Ramos (cell line): ENCODE results near the gene DGCR6L.
"Not testable (repeated sequence)": the region's sequence is repeated elsewhere in the genome, so short reads cannot be mapped to it uniquely, and the experiment has no call there.

ENCODE experiments used
- in situ Hi-C: fragments of 300-500 bp; cut with MboI; formaldehyde crosslinking; loops from one replicate; pipeline ENCODE4 v1.14.3; 2022; ENCODE audit warnings: low sequenced_read_pairs; ENCODE audit not compliant: unreplicated experiment

The DGCR6L gene

DNA sequence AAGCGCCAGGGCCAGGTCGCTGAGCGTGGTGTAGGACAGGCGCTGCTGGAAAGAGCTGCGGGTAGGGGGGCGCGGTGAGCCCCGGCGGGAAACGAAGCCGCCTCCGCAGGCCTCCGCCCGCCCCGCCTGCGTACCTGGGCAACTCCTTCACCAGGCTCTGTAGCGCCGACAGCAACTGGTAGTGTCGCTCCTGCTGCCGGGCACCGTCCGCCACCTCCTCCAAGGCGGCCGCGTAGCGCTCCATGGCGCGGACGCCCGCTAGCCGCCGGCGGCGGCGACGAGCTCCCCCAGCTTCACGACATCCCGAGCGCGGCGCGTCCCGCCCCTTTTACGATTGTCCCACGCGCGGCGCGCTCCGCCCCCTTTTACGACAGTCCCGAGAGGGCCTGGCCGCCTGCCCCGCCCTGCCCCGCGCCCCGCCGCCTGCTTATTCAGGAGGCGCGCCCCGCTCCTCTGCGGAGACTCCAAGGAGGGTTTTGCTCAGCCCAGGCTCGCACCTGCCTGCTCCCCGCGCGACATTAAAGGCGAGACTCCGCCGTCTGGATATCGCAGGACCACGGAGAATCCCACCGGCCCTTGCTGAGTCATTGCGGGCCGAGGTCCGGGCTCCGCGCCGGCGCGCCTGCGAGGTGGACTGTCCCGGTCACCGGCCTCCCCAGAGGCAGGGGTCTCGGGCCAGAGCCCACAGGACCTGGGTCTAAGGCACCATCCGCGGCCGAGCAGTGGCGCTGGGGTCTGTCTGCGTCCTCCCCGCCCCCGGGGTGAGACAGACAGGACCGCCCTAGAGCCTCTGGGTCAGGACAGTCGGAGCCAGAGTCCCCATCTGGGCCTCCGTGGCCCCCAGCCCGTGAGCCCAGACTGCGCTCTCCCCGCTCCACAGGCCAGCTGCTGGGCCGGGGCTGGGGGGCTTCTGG lies at the start of gene DGCR6L:
DGCR6L (minus strand) TSS at position 316 of the 914 bp plus-strand sequence; CDS start at position 244, 72 bp downstream.
- in situ Hi-C loops: no loop called here

DNA sequence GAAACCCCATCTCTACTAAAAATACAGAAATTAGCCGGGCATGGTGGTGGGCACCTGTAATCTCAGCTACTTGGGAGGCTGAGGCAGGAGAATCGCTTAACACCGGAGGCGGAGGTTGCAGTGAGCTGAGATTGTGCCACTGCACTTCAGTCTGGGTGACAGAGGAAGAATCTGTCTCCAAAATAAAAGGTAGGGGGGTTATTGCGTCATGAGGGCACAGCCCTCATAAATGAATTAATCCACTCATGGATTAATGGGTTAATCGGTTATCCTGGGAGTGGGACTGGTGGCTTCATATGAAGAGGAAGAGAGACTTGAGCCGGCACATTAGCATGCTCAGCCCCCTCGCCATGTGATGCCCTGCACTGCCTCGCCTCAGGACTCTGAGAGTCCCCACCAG lies 49.0 kb upstream of the DGCR6L start:
- in situ Hi-C loops: not testable (repeated sequence)

DNA sequence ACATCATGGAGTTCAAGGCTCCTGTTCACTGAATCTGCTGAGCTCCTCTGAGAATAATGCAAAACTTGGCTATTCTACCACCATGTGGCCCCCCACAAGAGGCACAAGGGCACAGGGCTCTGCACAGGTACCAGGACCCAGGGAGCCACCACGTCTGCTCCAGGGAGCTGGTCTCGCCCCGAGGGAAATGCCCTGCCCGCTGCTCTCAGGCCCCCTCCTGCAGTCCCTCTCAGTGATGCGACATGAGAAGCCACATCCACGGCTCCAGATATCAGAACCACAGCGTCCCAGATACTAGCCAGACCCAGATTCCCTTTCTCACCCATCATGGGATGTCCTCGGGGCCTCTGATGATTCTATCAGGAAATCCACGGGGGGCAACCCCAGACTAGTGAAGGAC lies 47.0 kb upstream of the DGCR6L start:
- in situ Hi-C loops: not testable (repeated sequence)

DNA sequence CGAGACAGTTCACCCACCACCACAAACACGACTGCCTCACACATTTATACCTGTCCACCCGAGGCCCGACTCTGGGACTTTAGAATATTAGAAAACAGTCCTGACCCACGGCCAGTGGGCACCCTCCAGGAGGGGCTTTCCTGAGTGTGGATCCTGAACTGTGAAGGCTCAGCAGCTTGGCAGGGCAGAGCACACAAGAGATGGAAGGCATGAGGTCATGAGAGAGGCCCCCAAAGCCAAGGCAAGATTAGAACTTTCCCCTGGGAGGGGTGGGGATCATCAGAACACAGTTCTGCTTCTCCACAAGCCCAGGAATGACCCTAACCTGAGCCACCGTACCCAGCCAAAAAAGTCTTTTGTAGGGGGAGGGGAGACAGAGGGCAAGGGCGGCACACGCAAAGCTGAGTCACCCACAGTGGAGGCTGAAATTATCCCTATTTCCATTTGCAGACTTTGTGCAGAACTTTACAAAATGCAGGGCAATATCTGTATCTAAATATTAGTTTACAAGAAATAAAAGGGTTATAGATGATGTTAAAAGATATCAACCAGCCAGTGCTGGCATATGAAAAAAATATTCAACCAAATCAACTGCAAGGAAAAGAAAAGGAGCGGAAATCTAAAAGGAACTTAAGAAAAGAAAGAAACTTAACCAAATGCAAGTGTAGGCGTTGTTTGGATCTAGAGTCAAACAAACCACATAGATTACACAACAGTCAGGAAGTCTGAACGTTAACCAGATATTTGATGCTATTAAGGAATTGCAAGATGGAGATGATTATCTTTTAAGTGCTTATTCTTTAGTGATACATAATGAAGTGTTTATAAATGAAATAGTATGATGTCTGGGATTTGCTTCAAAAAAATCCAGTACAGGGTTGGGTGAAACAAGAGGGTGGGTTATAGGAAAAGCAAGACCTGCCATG lies 44.7 kb upstream of the DGCR6L start:
- in situ Hi-C loops: not testable (repeated sequence)

DNA sequence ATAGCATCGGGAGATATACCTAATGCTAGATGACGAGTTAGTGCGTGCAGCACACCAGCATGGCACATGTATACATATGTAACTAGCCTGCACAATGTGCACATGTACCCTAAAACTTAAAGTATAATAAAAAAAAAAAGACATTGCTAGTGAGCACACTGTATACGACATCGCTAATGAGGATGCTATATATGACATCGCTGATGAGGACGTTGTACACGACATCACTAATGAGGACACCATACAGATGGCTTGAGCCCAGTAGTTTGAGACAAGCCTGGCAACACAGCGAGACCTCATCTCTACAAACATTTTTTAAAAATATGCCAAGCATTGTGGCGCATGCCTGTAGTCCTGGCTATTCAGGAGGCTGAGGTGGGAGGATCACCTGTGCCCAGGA lies 42.5 kb upstream of the DGCR6L start:
- in situ Hi-C loops: not testable (repeated sequence)

DNA sequence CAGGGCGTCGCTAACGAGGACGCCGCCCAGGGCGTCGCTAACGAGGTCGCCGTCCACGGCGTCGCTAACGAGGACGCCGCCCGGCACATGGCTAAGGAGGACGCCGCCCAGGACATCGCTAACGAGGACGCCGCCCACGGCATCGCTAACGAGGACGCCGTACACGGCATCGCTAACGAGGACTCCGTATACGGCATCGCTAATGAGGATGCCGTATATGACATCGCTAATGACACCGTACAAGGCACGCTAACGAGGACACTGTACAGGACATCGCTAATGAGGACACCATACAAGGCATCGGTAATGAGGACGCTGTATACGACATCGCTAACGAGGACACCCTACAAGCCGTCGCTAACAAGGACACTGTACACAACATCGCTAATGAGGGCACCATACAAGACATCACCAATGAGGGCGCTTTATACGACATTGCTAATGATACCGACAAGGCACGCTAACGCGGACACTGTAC lies 41.9 kb upstream of the DGCR6L start:
- in situ Hi-C loops: not testable (repeated sequence)

DNA sequence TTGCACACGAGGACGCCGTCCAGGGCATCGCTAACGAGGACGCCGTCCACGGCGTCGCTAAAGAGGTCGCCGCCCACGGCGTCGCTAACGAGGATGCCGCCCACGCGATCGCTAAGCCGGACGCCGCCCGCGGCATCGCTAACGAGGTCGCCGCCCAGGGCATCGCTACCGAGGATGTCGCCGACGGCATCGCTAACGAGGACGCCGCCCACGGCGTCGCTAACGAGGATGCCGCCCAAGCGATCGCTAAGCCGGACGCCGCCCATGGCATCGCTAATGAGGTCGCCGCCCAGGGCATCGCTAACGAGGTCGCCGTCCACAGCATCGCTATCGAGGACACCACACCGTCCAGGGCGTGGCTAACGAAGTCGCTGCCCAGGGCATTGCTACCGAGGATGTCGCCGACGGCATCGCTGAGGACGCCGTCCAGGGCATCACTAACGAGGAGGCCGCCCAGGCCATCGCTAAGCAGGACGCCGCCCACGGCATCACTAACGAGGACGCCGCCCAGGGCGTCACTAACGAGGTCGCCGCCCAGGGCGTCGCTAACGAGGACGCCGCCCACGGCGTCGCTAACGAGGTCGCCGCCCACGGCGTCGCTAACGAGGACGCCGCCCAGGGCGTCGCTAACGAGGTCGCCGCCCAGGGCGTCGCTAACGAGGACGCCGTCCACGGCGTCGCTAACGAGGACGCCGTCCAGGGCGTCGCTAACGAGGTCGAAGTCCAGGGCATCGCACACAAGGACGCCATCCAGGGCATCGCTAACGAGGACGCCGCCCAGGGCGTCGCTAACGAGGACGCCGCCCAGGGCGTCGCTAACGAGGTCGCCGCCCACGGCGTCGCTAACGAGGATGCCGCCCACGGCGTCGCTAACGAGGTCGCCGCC lies 41.2 kb upstream of the DGCR6L start:
- in situ Hi-C loops: not testable (repeated sequence)

DNA sequence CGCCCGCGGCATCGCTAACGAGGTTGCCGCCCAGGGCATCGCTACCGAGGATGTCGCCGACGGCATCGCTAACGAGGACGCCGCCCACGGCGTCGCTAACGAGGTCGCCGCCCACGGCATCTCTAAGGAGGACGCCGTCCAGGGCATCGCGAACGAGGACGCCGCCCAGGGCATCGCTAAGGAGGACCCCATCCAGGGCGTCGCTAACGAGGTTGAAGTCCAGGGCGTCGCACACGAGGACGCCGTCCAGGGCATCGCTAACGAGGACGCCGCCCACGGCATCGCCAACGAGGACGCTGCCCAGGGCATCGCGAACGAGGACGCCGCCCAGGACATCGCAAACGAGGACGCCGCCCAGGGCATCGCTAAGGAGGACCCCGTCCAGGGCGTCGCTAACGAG lies 40.4 kb upstream of the DGCR6L start:
- in situ Hi-C loops: not testable (repeated sequence)

DNA sequence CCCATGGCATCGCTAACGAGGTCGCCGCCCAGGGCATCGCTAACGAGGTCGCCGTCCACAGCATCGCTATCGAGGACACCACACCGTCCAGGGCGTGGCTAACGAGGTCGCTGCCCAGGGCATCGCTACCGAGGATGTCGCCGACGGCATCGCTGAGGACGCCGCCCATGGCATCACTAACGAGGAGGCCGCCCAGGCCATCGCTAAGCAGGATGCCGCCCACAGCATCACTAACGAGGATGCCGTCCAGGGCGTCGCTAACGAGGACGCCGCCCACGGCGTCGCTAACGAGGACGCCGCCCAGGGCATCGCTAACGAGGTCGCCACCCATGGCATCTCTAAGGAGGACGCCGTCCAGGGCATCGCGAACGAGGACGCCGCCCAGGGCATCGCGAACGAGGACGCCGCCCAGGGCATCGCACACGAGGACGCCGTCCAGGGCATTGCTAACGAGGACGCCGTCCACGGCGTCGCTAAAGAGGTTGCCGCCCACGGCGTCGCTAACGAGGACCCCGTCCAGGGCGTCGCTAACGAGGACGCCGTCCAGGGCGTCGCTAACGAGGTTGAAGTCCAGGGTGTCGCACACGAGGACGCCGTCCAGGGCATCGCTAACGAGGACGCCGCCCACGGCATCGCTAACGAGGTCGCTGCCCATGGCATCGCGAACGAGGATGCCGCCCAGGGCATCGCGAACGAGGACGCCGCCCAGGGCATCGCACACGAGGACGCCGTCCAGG lies 38.8 kb upstream of the DGCR6L start:
- in situ Hi-C loops: not testable (repeated sequence)

DNA sequence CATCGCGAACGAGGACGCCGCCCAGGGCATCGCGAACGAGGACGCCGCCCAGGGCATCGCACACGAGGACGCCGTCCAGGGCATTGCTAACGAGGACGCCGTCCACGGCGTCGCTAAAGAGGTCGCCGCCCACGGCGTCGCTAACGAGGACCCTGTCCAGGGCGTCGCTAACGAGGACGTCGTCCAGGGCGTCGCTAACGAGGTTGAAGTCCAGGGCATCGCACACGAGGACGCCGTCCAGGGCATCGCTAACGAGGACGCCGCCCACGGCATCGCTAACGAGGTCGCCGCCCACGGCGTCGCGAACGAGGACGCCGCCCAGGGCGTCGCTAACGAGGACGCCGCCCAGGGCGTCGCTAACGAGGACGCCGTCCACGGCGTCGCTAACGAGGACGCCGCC lies 38.1 kb upstream of the DGCR6L start:
- in situ Hi-C loops: not testable (repeated sequence)

DNA sequence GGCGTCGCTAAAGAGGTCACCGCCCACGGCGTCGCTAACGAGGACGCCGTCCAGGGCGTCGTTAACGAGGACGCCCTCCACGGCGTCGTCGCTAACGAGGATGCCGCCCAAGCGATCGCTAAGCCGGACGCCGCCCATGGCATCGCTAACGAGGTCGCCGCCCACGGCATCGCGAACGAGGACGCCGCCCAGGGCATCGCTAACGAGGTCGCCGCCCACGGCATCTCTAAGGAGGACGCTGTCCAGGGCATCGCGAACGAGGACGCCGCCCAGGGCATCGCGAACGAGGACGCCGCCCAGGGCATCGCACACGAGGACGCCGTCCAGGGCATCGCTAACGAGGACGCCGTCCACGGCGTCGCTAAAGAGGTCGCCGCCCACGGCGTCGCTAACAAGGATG lies 37.0 kb upstream of the DGCR6L start:
- in situ Hi-C loops: not testable (repeated sequence)

DNA sequence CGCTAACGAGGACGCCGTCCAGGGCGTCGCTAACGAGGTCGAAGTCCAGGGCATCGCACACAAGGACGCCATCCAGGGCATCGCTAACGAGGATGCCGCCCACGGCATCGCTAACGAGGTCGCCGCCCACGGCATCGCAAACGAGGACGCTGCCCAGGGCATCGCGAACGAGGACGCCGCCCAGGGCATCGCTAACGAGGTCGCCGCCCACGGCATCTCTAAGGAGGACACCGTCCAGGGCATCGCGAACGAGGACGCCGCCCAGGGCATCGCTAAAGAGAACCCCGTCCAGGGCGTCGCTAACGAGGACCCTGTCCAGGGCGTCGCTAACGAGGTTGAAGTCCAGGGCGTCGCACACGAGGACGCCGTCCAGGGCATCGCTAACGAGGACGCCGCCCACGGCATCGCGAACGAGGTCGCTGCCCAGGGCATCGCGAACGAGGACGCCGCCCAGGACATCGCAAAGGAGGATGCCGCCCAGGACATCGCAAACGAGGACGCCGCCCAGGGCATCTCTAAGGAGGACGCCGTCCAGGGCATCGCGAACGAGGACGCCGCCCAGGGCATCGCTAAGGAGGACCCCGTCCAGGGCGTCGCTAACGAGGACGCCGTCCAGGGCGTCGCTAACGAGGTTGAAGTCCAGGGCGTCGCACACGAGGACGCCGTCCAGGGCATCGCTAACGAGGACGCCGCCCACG lies 36.2 kb upstream of the DGCR6L start:
- in situ Hi-C loops: not testable (repeated sequence)

DNA sequence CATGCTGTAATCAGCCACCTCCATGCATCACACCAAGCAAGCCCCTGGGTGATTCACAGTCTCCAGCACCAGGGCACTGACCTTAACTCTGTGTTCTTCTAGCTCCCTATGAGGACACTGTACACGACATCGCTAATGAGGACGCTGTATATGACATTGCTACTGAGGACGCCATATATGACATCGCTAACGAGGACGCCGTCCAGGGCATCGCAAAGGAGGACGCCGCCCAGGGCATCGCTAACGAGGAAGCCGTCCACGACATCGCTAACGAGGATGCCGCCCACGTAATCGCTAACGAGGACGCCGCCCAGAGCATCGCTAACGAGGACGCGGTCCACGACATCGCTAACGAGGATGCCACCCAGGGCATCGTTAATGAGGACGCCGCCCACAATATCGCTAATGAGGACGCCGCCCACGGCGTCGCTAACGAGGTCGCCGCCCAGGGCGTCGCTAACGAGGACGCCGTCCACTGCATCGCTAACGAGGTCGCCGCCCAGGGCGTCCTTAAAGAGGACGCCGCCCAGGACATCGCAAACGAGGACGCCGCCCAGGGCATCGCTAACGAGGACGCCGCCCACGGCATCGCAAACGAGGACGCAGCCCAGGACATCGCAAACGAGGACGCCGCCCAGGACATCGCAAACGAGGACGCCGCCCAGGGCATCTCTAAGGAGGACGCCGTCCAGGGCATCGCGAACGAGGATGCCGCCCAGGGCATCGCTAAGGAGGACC lies 34.5 kb upstream of the DGCR6L start:
- in situ Hi-C loops: no loop called here

DNA sequence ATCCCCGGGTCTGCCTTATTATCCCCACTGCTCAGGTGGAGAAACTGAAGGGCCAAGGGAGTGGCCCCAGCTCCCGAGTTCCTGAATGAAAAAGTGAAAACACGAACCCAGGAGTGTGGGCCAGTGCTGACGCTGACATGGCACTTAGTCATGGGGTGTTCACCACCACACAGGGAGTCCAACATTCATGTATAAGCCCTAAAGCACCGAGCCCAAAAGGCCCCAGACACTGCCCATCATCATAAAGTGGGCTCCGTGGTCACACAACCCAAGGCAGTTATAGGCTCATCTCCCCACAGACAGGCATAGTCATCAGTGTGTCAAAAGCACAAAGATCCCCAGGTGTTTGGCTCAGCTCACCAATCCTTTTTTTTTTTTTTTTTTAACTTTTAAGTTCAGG lies 32.7 kb upstream of the DGCR6L start:
- in situ Hi-C loops: not testable (repeated sequence)

DNA sequence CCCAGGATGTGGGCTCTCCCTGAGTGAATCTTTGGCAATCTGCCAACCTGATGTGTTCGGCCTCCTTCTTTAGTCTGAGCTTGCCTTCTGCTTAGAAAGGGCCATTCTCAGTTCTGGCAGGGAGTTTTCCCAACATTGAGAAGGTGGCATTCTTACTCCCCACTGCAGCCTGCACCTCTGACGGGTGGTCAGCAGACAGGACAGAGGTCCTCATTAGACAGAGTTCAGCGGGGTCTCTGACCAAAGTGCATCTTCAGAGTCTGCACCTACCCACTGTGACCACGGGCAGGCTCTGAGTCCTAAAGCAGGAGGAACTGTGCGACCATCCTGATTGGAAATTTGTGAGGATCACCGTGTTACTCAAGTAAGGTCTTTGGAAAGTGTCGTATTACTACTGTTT lies 26.7 kb upstream of the DGCR6L start:
- in situ Hi-C loops: not testable (repeated sequence)

DNA sequence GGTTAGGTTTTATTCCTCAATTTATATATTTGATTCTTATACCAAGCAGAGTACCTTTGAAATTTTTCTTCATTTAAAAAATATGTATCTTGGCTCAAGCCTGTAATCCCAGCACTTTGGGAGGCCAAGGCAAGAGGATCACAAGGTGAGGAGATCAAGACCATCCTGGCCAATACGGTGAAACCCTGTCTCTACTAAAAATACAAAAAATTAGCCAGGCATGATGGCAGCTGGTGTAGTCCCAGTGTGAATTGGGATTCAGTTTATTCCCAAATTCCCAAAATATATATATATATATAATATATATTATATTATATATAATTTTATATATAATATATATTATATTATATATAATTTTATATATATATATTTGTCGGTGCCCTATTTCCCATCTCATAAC lies 18.4 kb upstream of the DGCR6L start:
- in situ Hi-C loops: not testable (repeated sequence)

DNA sequence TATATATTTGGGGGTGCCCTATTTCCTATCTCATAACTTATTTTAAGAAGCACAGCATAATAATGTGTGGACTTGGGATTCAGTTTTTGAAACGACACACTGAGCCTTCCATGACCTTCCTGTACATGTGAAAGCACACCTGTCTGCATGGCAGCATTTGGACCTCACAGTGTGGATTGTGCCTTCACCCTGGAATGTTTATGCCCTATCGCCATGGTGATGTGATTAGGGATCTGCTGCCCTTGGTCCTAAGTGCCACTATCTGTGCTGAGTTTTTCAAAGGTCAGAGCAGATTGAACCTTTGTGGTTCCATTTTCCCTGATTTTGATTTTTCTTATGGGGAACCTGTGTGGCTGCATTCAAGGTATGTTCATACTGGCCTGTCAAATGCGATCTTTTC lies 17.9 kb upstream of the DGCR6L start:
- in situ Hi-C loops: not testable (repeated sequence)

DNA sequence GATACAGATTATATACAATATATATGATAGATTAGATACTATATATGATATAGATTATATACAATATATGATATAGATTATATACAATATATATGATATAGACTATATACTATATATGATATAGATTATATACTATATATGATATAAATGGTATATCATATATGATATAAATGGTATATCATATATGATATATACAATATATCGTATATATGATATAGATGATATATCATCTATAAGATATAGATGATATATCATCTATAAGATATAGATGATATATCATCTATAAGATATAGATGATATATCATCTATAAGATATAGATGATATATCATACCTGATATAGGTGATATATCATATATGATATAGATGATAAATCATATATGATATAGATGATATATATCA lies 16.7 kb upstream of the DGCR6L start:
- in situ Hi-C loops: not testable (repeated sequence)
